ENCODE measurements around the gene CMTM5. TPM values are rescaled to one million over a fixed set of nuclear protein-coding genes. Genes with fewer than 3 reads are reported as not detected.

Gene CMTM5
- total and polyA plus RNA-seq, 5 donors from 2014 or later: 2.8 TPM; not detected in 4

DNA sequence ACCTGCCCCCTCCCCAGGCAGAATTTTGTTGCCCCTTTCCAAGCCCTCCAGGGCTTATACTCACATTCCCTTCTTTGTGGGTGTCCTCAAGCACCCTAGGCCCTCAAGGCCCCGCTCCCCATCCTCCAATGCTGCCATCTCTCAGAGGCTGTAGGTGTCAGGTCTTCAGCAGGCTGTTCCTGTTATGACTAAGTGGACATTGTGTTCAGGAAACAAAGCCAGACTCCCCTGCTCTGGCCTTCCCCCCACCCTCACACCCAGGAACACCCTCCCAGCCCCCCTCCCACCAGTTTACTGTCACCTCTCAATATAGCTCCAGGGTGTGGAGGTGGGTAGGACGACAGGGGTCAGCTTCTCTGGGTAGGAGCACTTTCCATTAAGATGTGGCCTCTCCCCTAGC lies 32.6 kb downstream of the CMTM5 start:
- no peak for ATAC-seq (ENCODE audit: low read depth in 2 of 2)
- H3K27ac ChIP-seq (ENCODE audit: insufficient read depth, low read length, poor library complexity, severe bottlenecking): no peak overlapping the region
- H3K4me1 ChIP-seq (ENCODE audit: control insufficient read depth, insufficient read depth, low read length, poor library complexity, severe bottlenecking): no peaks in the 10 kb centered on the region
- no peaks in the 10 kb centered on the region for H3K4me1 Mint-ChIP-seq
- DNase-seq: no peak
- no peaks in the 10 kb centered on the region for H3K9me3 ChIP-seq (ENCODE audit: control insufficient read depth in 2 of 2, low read length in 2 of 2)
- no peak overlapping the region for H3K27ac Mint-ChIP-seq
- H3K27me3 ChIP-seq (ENCODE audit: control insufficient read depth, insufficient read depth, low read length): no peaks in the 10 kb centered on the region
- no peaks in the 10 kb centered on the region for H3K36me3 Mint-ChIP-seq
- no peak overlapping the region for H3K4me3 ChIP-seq (ENCODE audit: low read depth, low read length)
- no peaks in the 10 kb centered on the region for H3K36me3 ChIP-seq (ENCODE audit: control insufficient read depth, insufficient read depth, low read length)
- H3K9me3 Mint-ChIP-seq: peaks cover 0 to 2% (median 0%) of the 10 kb centered on the region in 7 donors
- no peaks in the 10 kb centered on the region for H3K27me3 Mint-ChIP-seq
- H3K4me3 Mint-ChIP-seq: no peak overlapping the region

DNA sequence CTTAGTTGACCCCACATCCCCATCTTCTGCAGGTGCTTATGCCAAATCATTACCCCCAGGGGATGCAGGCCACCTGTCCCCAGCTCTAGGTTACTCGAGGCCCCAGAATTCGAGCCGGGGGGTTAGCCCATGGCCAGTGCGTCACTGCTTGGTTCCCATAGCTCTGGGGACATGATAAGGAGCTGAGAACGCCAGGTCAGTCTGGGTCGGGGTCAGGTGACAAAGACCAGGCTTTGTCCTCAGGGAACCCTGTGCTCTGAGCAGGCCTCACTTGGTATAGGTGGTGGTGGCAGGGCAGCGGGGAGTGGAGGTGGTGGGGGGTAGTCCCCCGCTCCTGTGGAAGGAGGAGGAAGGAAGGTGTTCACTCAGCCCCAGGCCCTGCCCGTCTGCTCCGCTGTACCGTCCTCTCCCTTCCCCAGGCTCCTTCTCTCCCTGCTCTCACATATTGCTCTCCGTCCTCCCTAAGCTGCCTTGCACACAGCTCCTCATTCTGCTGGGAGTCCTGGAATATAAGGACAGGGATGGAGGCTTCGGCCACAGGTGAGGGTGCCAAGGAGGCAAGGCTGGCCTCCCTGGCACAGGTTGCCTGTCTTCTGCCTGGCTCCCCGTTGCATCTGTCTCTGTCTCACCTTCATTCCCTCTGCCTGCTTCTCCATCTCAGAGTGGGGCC lies 33.3 kb downstream of the CMTM5 start:
- Histone ChIP-seq H3K36me3 (ENCODE audit: control insufficient read depth, insufficient read depth, low read length) (no peaks in the 10 kb centered on the region), H3K4me3 (ENCODE audit: low read depth, low read length) (no peak overlapping the region), H3K27me3 (ENCODE audit: control insufficient read depth, insufficient read depth, low read length) (no peaks in the 10 kb centered on the region), H3K4me1 (ENCODE audit: control insufficient read depth, insufficient read depth, low read length, poor library complexity, severe bottlenecking) (no peaks in the 10 kb centered on the region), H3K27ac (ENCODE audit: insufficient read depth, low read length, poor library complexity, severe bottlenecking) (no peak overlapping the region), H3K9me3 (ENCODE audit: control insufficient read depth in 2 of 2, low read length in 2 of 2) (no peaks in the 10 kb centered on the region)
- Mint-ChIP-seq H3K4me3 (no peak overlapping the region), H3K9me3 (peaks cover 0 to 2% (median 0%) of the 10 kb centered on the region in 7 donors), H3K36me3 (no peaks in the 10 kb centered on the region), H3K4me1 (no peaks in the 10 kb centered on the region), H3K27me3 (no peaks in the 10 kb centered on the region), H3K27ac (no peak overlapping the region)
- no peak for ATAC-seq (ENCODE audit: low read depth in 2 of 2)
- DNase-seq: no peak

DNA sequence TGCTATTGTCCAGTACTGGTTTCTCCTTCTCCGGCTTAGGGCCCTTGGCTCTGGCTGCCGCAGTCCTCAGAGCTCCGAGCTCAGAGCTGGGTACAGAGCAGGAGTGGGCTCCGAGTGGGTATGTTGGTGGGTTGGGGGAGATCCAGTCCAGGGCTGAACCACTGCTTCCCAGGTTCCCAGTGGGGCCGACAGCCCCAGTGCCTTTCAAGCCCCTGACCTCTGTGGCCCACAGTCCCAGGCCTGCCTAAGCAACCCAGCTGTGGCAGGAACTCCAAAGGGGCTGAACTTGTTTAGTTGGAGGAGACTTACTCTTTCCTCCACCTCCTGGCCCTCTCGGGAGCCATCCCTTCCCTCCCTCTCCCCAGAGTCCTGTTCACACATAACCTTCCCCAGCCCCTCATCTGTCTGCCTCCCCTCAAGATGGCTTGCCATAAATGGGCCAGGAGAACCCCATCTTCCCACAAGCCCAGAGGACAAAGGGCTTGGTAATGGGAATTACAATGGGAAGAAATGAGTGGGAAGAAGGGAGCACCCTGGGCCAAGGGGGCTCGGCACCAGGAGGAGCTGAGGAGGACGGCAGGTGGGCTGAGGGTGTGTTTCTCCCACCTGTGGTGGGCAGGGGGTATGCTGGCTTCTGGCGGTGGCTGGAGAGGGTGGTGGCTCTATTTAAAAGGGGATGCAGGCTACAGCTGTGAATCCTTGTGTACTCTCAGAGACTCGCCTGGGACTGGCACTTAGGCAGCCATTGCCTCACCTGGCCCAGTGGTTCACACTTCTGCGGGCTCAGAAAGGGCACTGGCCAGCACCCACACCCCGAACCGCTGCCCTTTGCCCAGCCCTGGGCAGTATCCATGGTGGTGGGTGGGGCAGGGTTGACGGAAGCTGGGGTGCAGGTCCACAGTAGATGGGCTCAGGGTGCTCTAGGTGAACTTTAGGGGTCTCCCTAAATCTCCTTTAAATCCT lies 35.0 kb downstream of the CMTM5 start:
- no peak overlapping the region for H3K27ac Mint-ChIP-seq
- no peaks in the 10 kb centered on the region for H3K36me3 ChIP-seq (ENCODE audit: control insufficient read depth, insufficient read depth, low read length)
- peaks cover 0 to 2% (median 0%) of the 10 kb centered on the region in 7 donors for H3K9me3 Mint-ChIP-seq
- H3K27ac ChIP-seq (ENCODE audit: insufficient read depth, low read length, poor library complexity, severe bottlenecking): no peak overlapping the region
- DNase-seq (no peak), ATAC-seq (ENCODE audit: low read depth in 2 of 2) (no peak)
- no peaks in the 10 kb centered on the region for H3K9me3 ChIP-seq (ENCODE audit: control insufficient read depth in 2 of 2, low read length in 2 of 2)
- H3K4me3 Mint-ChIP-seq: no peak overlapping the region
- H3K27me3 Mint-ChIP-seq: no peaks in the 10 kb centered on the region
- H3K27me3 ChIP-seq (ENCODE audit: control insufficient read depth, insufficient read depth, low read length): no peaks in the 10 kb centered on the region
- H3K4me1 Mint-ChIP-seq: no peaks in the 10 kb centered on the region
- no peak overlapping the region for H3K4me3 ChIP-seq (ENCODE audit: low read depth, low read length)
- no peaks in the 10 kb centered on the region for H3K36me3 Mint-ChIP-seq
- H3K4me1 ChIP-seq (ENCODE audit: control insufficient read depth, insufficient read depth, low read length, poor library complexity, severe bottlenecking): no peaks in the 10 kb centered on the region

DNA sequence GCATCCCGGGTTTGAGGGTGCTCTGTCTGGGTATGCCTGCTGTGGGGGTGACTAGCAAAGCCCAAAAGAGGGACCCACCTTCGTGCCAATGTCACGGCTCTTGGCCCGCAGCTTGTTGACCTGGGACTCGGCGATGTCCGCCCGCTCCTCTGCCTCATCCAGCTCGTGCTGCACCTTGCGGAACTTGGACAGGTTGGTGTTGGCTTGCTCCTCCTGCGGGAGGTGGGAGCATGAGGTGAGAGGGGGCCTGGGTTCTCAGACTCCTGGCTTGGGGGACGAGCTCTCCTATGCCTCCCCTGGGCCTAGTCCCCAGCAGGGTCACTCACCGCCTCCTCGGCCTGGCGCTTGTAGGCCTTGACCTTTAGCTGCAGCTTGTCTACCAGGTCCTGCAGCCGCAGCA lies 36.8 kb downstream of the CMTM5 start:
- H3K9me3 ChIP-seq (ENCODE audit: control insufficient read depth in 2 of 2, low read length in 2 of 2): no peaks in the 10 kb centered on the region
- no peaks in the 10 kb centered on the region for H3K36me3 ChIP-seq (ENCODE audit: control insufficient read depth, insufficient read depth, low read length)
- no peak overlapping the region for H3K27ac Mint-ChIP-seq
- no peak overlapping the region for H3K4me3 Mint-ChIP-seq
- DNase-seq (no peak), ATAC-seq (ENCODE audit: low read depth in 2 of 2) (no peak)
- no peaks in the 10 kb centered on the region for H3K4me1 Mint-ChIP-seq
- H3K27me3 Mint-ChIP-seq: no peaks in the 10 kb centered on the region
- H3K27me3 ChIP-seq (ENCODE audit: control insufficient read depth, insufficient read depth, low read length): no peaks in the 10 kb centered on the region
- no peaks in the 10 kb centered on the region for H3K9me3 Mint-ChIP-seq
- H3K4me1 ChIP-seq (ENCODE audit: control insufficient read depth, insufficient read depth, low read length, poor library complexity, severe bottlenecking): no peaks in the 10 kb centered on the region
- H3K4me3 ChIP-seq (ENCODE audit: low read depth, low read length): no peak overlapping the region
- no peak overlapping the region for H3K27ac ChIP-seq (ENCODE audit: insufficient read depth, low read length, poor library complexity, severe bottlenecking)
- H3K36me3 Mint-ChIP-seq: no peaks in the 10 kb centered on the region

DNA sequence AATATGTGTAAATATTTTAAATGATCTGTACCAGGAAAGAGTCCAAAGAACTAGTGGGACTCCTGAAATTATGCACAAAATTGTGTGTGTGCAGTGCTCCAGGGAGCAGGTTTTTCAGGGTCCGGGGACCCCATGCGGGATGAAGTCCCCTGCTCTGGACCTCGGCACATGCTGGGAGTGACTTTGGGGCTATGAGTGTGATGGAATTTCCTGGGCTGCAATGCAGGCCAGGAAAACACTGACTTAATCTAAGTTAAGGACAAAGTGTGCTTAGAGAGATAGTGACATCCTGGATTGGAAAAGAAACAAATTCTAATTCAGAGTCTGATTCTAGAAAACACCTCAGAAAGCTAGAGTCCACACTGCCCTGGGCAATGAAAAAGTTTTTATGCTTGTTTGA lies 37.4 kb downstream of the CMTM5 start:
- H3K4me1 ChIP-seq (ENCODE audit: control insufficient read depth, insufficient read depth, low read length, poor library complexity, severe bottlenecking): no peaks in the 10 kb centered on the region
- H3K36me3 ChIP-seq (ENCODE audit: control insufficient read depth, insufficient read depth, low read length): no peaks in the 10 kb centered on the region
- no peaks in the 10 kb centered on the region for H3K27me3 ChIP-seq (ENCODE audit: control insufficient read depth, insufficient read depth, low read length)
- no peak overlapping the region for H3K4me3 ChIP-seq (ENCODE audit: low read depth, low read length)
- H3K4me3 Mint-ChIP-seq: no peak overlapping the region
- H3K4me1 Mint-ChIP-seq: no peaks in the 10 kb centered on the region
- DNase-seq (no peak), ATAC-seq (ENCODE audit: low read depth in 2 of 2) (no peak)
- H3K27ac ChIP-seq (ENCODE audit: insufficient read depth, low read length, poor library complexity, severe bottlenecking): no peak overlapping the region
- no peaks in the 10 kb centered on the region for H3K9me3 Mint-ChIP-seq
- peaks cover 4% of the 10 kb centered on the region for H3K27me3 Mint-ChIP-seq
- H3K9me3 ChIP-seq (ENCODE audit: control insufficient read depth in 2 of 2, low read length in 2 of 2): no peaks in the 10 kb centered on the region
- H3K27ac Mint-ChIP-seq: no peak overlapping the region
- H3K36me3 Mint-ChIP-seq: no peaks in the 10 kb centered on the region

DNA sequence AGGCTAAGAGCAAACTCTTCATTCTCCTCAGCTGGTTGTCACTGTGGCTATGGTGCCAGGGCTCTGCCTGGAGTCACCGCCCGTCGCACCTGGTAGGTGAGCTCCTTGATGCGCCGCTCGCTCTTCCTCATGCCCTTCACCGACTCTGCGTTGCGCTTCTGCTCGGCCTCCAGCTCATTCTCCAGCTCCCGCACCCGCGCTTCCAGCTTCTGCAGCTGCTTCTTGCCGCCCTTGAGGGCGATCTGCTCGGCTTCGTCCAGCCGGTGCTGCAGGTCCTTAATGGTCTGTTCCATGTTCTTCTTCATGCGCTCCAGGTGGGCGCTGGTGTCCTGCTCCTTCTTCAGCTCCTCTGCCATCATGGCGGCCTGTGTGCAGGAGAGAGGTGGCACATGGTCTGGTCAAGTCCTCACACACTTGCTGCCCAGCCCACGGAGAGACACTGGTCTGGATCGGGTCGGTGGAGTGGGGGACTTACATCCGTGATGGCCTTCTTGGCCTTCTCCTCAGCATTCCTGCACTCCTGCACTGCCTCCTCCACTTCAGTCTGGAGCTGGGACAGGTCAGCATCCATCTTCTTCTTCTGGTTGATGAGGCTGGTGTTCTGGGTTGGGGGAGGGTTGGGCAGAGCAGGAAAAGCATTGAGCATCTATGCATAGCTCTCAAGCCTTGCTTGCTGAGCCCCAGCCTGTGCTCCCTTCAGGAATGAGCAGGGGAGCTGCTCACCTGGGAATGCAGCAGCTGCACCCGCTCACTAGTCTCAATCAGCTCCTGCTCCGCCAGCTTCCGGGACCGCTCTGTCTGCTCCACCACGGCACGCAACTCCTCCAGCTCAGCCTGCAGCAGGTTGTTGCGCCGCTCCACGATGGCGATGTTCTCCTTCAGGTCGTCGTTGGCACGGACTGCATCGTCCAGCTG lies 38.3 kb downstream of the CMTM5 start:
- Histone ChIP-seq H3K4me1 (ENCODE audit: control insufficient read depth, insufficient read depth, low read length, poor library complexity, severe bottlenecking) (no peaks in the 10 kb centered on the region), H3K9me3 (ENCODE audit: control insufficient read depth in 2 of 2, low read length in 2 of 2) (no peaks in the 10 kb centered on the region), H3K27me3 (ENCODE audit: control insufficient read depth, insufficient read depth, low read length) (no peaks in the 10 kb centered on the region), H3K36me3 (ENCODE audit: control insufficient read depth, insufficient read depth, low read length) (no peaks in the 10 kb centered on the region), H3K27ac (ENCODE audit: insufficient read depth, low read length, poor library complexity, severe bottlenecking) (no peak overlapping the region), H3K4me3 (ENCODE audit: low read depth, low read length) (no peak overlapping the region)
- ATAC-seq (ENCODE audit: low read depth in 2 of 2) (no peak), DNase-seq (no peak)
- Mint-ChIP-seq H3K9me3 (no peaks in the 10 kb centered on the region), H3K4me1 (no peaks in the 10 kb centered on the region), H3K4me3 (no peak overlapping the region), H3K27me3 (peaks cover 4% of the 10 kb centered on the region), H3K27ac (no peak overlapping the region), H3K36me3 (no peaks in the 10 kb centered on the region)

DNA sequence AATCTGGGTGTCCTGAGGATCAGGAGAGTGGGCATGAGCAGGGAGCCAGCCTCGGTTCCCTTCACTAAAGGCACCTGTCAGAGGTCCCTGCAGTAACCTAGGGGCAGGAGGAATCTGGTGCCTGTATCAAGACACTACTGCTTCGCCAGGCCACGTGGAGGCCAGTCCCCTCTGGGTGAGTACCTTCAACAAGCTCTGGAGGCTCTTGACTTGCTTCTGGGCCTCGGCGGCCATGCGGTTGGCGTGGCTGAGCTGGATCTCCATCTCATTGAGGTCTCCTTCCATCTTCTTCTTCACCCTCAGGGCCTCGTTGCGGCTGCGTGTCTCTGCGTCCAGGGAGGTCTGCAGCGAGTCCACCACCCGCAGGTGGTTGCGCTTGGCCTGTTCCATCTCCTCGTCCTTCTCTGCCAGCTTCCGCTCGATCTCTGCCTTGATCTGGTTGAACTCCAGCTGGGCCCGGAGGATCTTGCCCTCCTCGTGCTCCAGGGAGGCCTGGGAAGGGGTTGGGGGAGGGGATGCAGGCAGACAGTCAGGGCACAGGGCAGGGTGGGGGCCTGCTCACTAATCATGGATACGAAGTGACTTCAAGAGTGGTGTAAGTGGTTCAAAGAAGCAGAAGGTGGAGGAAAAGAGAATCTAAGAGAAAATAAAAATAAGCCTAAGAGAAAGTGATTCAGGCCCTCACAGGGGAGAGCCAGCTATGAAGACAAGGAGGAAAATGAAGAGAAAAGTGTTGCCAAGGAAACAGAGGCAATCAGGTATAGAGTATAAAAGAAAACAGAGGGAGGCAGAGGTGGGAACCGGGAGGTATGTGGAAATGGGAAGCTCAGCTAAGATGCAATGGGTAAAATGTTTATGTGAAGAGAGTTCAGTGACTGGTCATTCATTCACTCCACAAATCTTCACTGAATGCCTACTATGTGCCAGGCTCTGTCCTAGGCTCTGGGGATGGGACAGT lies 39.3 kb downstream of the CMTM5 start:
- no peak for DNase-seq
- no peak overlapping the region for H3K27ac Mint-ChIP-seq
- no peaks in the 10 kb centered on the region for H3K4me1 Mint-ChIP-seq
- no peak overlapping the region for H3K4me3 Mint-ChIP-seq
- no peaks in the 10 kb centered on the region for H3K9me3 Mint-ChIP-seq
- no peaks in the 10 kb centered on the region for H3K36me3 Mint-ChIP-seq
- Histone ChIP-seq H3K36me3 (ENCODE audit: control insufficient read depth, insufficient read depth, low read length) (no peaks in the 10 kb centered on the region), H3K9me3 (ENCODE audit: control insufficient read depth in 2 of 2, low read length in 2 of 2) (no peaks in the 10 kb centered on the region), H3K27ac (ENCODE audit: insufficient read depth, low read length, poor library complexity, severe bottlenecking) (no peak overlapping the region), H3K4me3 (ENCODE audit: low read depth, low read length) (no peak overlapping the region), H3K27me3 (ENCODE audit: control insufficient read depth, insufficient read depth, low read length) (no peaks in the 10 kb centered on the region), H3K4me1 (ENCODE audit: control insufficient read depth, insufficient read depth, low read length, poor library complexity, severe bottlenecking) (no peaks in the 10 kb centered on the region)
- H3K27me3 Mint-ChIP-seq: peaks cover 4% of the 10 kb centered on the region
- ATAC-seq (ENCODE audit: low read depth in 2 of 2): no peak

Data from CD4-positive, CD25-positive, alpha-beta regulatory T cell (primary cell).